WTC11 (cell line): ENCODE results near the gene LTK. TPM values are rescaled to one million over a fixed set of nuclear protein-coding genes. Genes with fewer than 3 reads are reported as not detected.
A peak's percentile ranks its signal among the peaks of the same experiment; 100 is the strongest.

ENCODE experiments used
- ATAC-seq: fragments of 200-7000 bp; cut with Tn5 transposase; 2 replicates; pipeline ENCODE4 v1.10.0; 2021; ENCODE audit warnings: mild to moderate bottlenecking, moderate library complexity
- CTCF ChIA-PET: fragments of 300-600 bp; sonication (Branson Sonifier 250); formaldehyde crosslinking; loops from one replicate; lab custom pipeline; 2021; ENCODE audit warnings: antibody characterized with exemption; lab: Charles Lee
- POLR2A ChIA-PET: fragments of 350-600 bp; sonication (Branson Sonifier 250); formaldehyde crosslinking; loops from one replicate; lab custom pipeline; 2021; ENCODE audit warnings: antibody characterized with exemption; lab: Charles Lee
- DNase-seq: peaks from one replicate; pipeline ENCODE4 v3.0.0; 2021; ENCODE audit warnings: low spot score
- H3K27ac Mint-ChIP-seq: 2 replicates; pipeline ENCODE4 v1.8.0; 2021; ENCODE audit warnings: mixed read lengths
- H3K27me3 Mint-ChIP-seq: 2 replicates; pipeline ENCODE4 v1.8.0; 2021; ENCODE audit warnings: low read depth, mild to moderate bottlenecking, moderate library complexity, mixed read lengths
- H3K36me3 Mint-ChIP-seq: 2 replicates; pipeline ENCODE4 v1.8.0; 2021; ENCODE audit warnings: mixed read lengths
- H3K4me1 Mint-ChIP-seq: 2 replicates; pipeline ENCODE4 v1.8.0; 2022; ENCODE audit warnings: mixed read lengths
- H3K4me3 Mint-ChIP-seq: 2 replicates; pipeline ENCODE4 v1.8.0; 2021; ENCODE audit warnings: mild to moderate bottlenecking, moderate library complexity, mixed read lengths
- H3K9me3 Mint-ChIP-seq: 2 replicates; pipeline ENCODE4 v1.8.0; 2021; ENCODE audit warnings: mixed read lengths
- HMGA2 ChIP-seq: fragments of 250-450 bp; sonication (Bioruptor Pico); IDR thresholded peaks from 2 replicates; pipeline ENCODE4 v1.4.0; 2021; ENCODE audit warnings: mild to moderate bottlenecking, moderate library complexity
- HMGXB4 ChIP-seq: sonication (generic); formaldehyde crosslinking; IDR thresholded peaks from 2 replicates; pipeline ENCODE4 v1.8.1; 2023; ENCODE audit warnings: mild to moderate bottlenecking, moderate library complexity, missing genetic modification reagents
- KAT7 ChIP-seq: sonication (generic); formaldehyde crosslinking; IDR thresholded peaks from 2 replicates; pipeline ENCODE4 v1.8.1; 2023; ENCODE audit warnings: missing genetic modification reagents, mild to moderate bottlenecking, borderline replicate concordance
- PRRX2 ChIP-seq: fragments of 250-450 bp; sonication (Bioruptor Pico); IDR thresholded peaks from 2 replicates; pipeline ENCODE4 v1.8.0; 2021; ENCODE audit warnings: mild to moderate bottlenecking
- ZBTB21 ChIP-seq: sonication (generic); formaldehyde crosslinking; IDR thresholded peaks from 2 replicates; pipeline ENCODE4 v1.8.1; 2023; ENCODE audit warnings: mild to moderate bottlenecking, missing genetic modification reagents, borderline replicate concordance
- total RNA-seq: library from RNA; stranded (reverse); gene quantifications from 3 replicates; pipeline ENCODE4 v1.2.3, GENCODE V29; 2021
- TF ChIP-seq, protein P1 (sequence below): sonication (generic); formaldehyde crosslinking; IDR thresholded peaks from 2 replicates; pipeline ENCODE4 v1.8.1; 2023; ENCODE audit warnings: mild to moderate bottlenecking, missing genetic modification reagents
- TF ChIP-seq, protein P2 (sequence below): sonication (generic); formaldehyde crosslinking; IDR thresholded peaks from 2 replicates; pipeline ENCODE4 v1.8.1; 2023; ENCODE audit warnings: mild to moderate bottlenecking, missing genetic modification reagents, borderline replicate concordance
- TF ChIP-seq, protein P3 (sequence below): sonication (generic); formaldehyde crosslinking; IDR thresholded peaks from 2 replicates; pipeline ENCODE4 v1.8.1; 2023; ENCODE audit warnings: mild to moderate bottlenecking, missing genetic modification reagents

Gene LTK
- total RNA-seq, 1 experiment from 2014 or later, result 0.66 TPM

GRCh38 chr15:41561777-41562145, 48.1 kb upstream of the LTK start (continued):
- TF ChIP-seq, protein P1, sequence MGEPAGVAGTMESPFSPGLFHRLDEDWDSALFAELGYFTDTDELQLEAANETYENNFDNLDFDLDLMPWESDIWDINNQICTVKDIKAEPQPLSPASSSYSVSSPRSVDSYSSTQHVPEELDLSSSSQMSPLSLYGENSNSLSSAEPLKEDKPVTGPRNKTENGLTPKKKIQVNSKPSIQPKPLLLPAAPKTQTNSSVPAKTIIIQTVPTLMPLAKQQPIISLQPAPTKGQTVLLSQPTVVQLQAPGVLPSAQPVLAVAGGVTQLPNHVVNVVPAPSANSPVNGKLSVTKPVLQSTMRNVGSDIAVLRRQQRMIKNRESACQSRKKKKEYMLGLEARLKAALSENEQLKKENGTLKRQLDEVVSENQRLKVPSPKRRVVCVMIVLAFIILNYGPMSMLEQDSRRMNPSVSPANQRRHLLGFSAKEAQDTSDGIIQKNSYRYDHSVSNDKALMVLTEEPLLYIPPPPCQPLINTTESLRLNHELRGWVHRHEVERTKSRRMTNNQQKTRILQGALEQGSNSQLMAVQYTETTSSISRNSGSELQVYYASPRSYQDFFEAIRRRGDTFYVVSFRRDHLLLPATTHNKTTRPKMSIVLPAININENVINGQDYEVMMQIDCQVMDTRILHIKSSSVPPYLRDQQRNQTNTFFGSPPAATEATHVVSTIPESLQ (CRISPR knock-in tag), result no peak
- TF ChIP-seq KAT7 (CRISPR knock-in tag), result no peak

DNA sequence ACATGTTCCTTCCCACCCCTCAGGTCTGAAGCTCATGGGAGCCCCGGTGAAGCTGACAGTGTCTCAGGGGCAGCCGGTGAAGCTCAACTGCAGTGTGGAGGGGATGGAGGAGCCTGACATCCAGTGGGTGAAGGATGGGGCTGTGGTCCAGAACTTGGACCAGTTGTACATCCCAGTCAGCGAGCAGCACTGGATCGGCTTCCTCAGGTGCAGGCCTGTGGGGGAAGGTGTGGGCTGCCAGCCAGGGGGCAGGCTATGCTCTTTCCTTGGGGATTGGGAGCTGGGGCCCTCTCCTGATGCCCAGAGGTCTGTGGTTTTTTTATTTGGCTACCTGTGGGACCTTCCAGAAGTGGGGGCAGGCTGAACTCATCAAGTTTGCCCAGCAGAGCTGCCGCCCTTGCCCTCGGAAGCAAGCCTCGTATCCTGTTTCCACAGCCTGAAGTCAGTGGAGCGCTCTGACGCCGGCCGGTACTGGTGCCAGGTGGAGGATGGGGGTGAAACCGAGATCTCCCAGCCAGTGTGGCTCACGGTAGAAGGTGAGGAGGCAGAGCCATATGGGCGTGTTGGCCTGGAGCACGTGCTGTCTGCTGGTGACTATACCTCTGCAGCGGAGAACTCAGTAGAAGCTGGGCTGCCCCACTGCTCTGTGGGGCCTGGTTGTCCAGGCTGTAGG, 47.6 kb upstream of the LTK start:
- Mint-ChIP-seq H3K27ac (peak overlapping the region; percentile 92), H3K36me3 (peaks cover 8% of the 10 kb centered on the region; the same call in 1 of the 2 replicates), H3K4me3 (peak overlapping the region; percentile 81; the same call in 1 of the 2 replicates), H3K4me1 (peaks cover 79% of the 10 kb centered on the region), H3K27me3 (no peaks in the 10 kb centered on the region; the same call in 1 of the 2 replicates), H3K9me3 (no peaks in the 10 kb centered on the region)
- ATAC-seq (no peak), DNase-seq (no peak)
- ChIA-PET CTCF (interaction anchor here (0.7 to 5.2 kb wide), 18 partner anchors 8 to 343 kb away, joined by 3 to 121 read pairs (median 4); partner anchors contain the start of genes LTK, MAPKBP1 and MGA), POLR2A (interaction anchor here (0.7 to 3.9 kb wide), 6 partner anchors 17 to 213 kb away, joined by 3 to 19 read pairs (median 4); partner anchors contain the start of genes MAPKBP1 and RPAP1)
- peak; percentile 30; the same call in 1 of the 2 replicates for TF ChIP-seq ZBTB21 (CRISPR knock-in tag)
- TF ChIP-seq HMGA2, result no peak
- TF ChIP-seq, protein P2, sequence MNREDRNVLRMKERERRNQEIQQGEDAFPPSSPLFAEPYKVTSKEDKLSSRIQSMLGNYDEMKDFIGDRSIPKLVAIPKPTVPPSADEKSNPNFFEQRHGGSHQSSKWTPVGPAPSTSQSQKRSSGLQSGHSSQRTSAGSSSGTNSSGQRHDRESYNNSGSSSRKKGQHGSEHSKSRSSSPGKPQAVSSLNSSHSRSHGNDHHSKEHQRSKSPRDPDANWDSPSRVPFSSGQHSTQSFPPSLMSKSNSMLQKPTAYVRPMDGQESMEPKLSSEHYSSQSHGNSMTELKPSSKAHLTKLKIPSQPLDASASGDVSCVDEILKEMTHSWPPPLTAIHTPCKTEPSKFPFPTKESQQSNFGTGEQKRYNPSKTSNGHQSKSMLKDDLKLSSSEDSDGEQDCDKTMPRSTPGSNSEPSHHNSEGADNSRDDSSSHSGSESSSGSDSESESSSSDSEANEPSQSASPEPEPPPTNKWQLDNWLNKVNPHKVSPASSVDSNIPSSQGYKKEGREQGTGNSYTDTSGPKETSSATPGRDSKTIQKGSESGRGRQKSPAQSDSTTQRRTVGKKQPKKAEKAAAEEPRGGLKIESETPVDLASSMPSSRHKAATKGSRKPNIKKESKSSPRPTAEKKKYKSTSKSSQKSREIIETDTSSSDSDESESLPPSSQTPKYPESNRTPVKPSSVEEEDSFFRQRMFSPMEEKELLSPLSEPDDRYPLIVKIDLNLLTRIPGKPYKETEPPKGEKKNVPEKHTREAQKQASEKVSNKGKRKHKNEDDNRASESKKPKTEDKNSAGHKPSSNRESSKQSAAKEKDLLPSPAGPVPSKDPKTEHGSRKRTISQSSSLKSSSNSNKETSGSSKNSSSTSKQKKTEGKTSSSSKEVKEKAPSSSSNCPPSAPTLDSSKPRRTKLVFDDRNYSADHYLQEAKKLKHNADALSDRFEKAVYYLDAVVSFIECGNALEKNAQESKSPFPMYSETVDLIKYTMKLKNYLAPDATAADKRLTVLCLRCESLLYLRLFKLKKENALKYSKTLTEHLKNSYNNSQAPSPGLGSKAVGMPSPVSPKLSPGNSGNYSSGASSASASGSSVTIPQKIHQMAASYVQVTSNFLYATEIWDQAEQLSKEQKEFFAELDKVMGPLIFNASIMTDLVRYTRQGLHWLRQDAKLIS (CRISPR knock-in tag), result no peak
- TF ChIP-seq HMGXB4 (CRISPR knock-in tag), result no peak
- no peak for TF ChIP-seq PRRX2 (CRISPR knock-in tag)

DNA sequence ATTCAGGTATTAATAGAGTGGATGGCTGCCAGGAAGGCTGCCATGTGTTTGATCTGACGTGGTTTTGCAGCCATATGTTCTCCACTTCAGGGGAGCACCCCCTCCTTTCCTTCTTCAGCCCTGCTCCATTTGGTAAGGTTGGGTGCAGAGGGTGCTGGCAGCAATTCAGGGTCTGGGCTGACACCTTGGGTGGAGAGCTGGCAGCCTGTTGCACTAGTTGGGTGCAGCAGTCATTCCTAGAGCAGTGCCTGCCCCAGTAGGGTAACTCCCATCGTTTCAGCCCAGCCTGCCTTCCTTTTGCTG, 46.9 kb upstream of the LTK start:
- ATAC-seq (no peak), DNase-seq (no peak)
- CTCF ChIA-PET, result interaction anchor here (0.7 to 5.2 kb wide), 6 partner anchors 9 to 100 kb away, joined by 3 to 121 read pairs (median 8); partner anchors contain the start of gene MGA

More for the DNA sequence above, 46.9 kb upstream of the LTK start:
- POLR2A ChIA-PET, result no interaction called here
- Mint-ChIP-seq H3K4me3 (peak overlapping the region; percentile 81), H3K27me3 (no peaks in the 10 kb centered on the region; the same call in 1 of the 2 replicates), H3K36me3 (peaks cover 8% of the 10 kb centered on the region; the same call in 1 of the 2 replicates), H3K27ac (no peak overlapping the region), H3K9me3 (no peaks in the 10 kb centered on the region), H3K4me1 (peaks cover 73% of the 10 kb centered on the region)
- TF ChIP-seq, protein P1 (CRISPR knock-in tag), result no peak
- TF ChIP-seq, protein P3, sequence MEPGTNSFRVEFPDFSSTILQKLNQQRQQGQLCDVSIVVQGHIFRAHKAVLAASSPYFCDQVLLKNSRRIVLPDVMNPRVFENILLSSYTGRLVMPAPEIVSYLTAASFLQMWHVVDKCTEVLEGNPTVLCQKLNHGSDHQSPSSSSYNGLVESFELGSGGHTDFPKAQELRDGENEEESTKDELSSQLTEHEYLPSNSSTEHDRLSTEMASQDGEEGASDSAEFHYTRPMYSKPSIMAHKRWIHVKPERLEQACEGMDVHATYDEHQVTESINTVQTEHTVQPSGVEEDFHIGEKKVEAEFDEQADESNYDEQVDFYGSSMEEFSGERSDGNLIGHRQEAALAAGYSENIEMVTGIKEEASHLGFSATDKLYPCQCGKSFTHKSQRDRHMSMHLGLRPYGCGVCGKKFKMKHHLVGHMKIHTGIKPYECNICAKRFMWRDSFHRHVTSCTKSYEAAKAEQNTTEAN (CRISPR knock-in tag), result 0 out of 2 replicates have a peak, but pooled peaks have one; percentile 1
